ENCODE data around the gene PAX9. TPM values are rescaled to one million over a fixed set of nuclear protein-coding genes. Genes with fewer than 3 reads are reported as not detected.
A peak's percentile ranks its signal among the peaks of the same experiment; 100 is the strongest.

The PAX9 gene
- total and polyA plus RNA-seq, 10 donors: 0.02 to 0.43 (median 0.07) TPM; not detected in 3

GRCh38 chr14:36663404-36664321 is 2.0 kb downstream of the PAX9 start:
- no peak overlapping the region for H3K27ac ChIP-seq
- no peak for TF ChIP-seq POLR2A (IDR thresholded peaks at IDR 0.05)
- TF ChIP-seq CTCF (IDR thresholded peaks at IDR 0.05 in 8 of 11, conservative IDR thresholded peaks at IDR 0.05 in 3 of 11): no peak
- no peak for TF ChIP-seq POLR2AphosphoS5 (IDR thresholded peaks at IDR 0.05)
- intact Hi-C loops (cut with DNase I; ENCODE audit: low total_unique reads): no loop called here
- 5 to 12% (median 5%) methylated on average over 27 to 39 of the region's 39 CpGs for WGBS, 5 donors
- peaks cover 4 to 65% (median 38%) of the 10 kb centered on the region in 6 donors for H3K4me1 ChIP-seq
- H3K4me3 ChIP-seq: peak overlapping the region in 5 of 8 donors; percentile 0 to 60 (median 9)
- H3K36me3 ChIP-seq: no peaks in the 10 kb centered on the region
- no peak for DNase-seq
- H3K27me3 ChIP-seq (replicated peaks in 1 of 7): peaks cover 9 to 100% (median 98%) of the 10 kb centered on the region in 7 donors
- peaks cover 0 to 25% (median 0%) of the 10 kb centered on the region in 8 donors for H3K9me3 ChIP-seq

GRCh38 chr14:36664322-36665193 is 2.9 kb downstream of the PAX9 start:
- H3K27me3 ChIP-seq (replicated peaks in 1 of 7): peaks cover 6 to 100% (median 97%) of the 10 kb centered on the region in 7 donors
- no peak overlapping the region for H3K27ac ChIP-seq
- WGBS, 5 donors: 7 to 13% (median 11%) methylated on average over 9 of the region's 9 CpGs
- H3K4me3 ChIP-seq: peak overlapping the region in 1 of 8 donors; percentile 60
- H3K9me3 ChIP-seq: peaks cover 0 to 25% (median 0%) of the 10 kb centered on the region in 8 donors
- peaks cover 4 to 57% (median 36%) of the 10 kb centered on the region in 6 donors for H3K4me1 ChIP-seq
- no peaks in the 10 kb centered on the region for H3K36me3 ChIP-seq
- TF ChIP-seq POLR2AphosphoS5 (IDR thresholded peaks at IDR 0.05) (no peak), POLR2A (IDR thresholded peaks at IDR 0.05) (no peak), CTCF (IDR thresholded peaks at IDR 0.05 in 8 of 11, conservative IDR thresholded peaks at IDR 0.05 in 3 of 11) (no peak)
- DNase-seq: no peak
- intact Hi-C loops (cut with DNase I; ENCODE audit: low total_unique reads): no loop called here

- Histone ChIP-seq H3K36me3 (no peaks in the 10 kb centered on the region), H3K27ac (no peak overlapping the region), H3K9me3 (peaks cover 0 to 25% (median 0%) of the 10 kb centered on the region in 8 donors), H3K4me3 (peak overlapping the region in 1 of 8 donors; percentile 11), H3K27me3 (replicated peaks in 1 of 7) (peaks cover 6 to 100% (median 89%) of the 10 kb centered on the region in 7 donors), H3K4me1 (peaks cover 4 to 53% (median 34%) of the 10 kb centered on the region in 6 donors)
- TF ChIP-seq POLR2A (IDR thresholded peaks at IDR 0.05): no peak
- TF ChIP-seq CTCF (IDR thresholded peaks at IDR 0.05 in 8 of 11, conservative IDR thresholded peaks at IDR 0.05 in 3 of 11): no peak
- TF ChIP-seq POLR2AphosphoS5 (IDR thresholded peaks at IDR 0.05): no peak
- WGBS, 5 donors: 21 to 25% (median 25%) methylated on average over 18 of the region's 18 CpGs
- DNase-seq: no peak
- intact Hi-C loops (cut with DNase I; ENCODE audit: low total_unique reads): no loop called here
These were observed 4.3 kb downstream of the PAX9 start for GRCh38 chr14:36665887-36666415.

Measured in spleen (tissue), 11 donors.